HG02943 (cell line): ENCODE measurements around the gene AURKB.
"Not testable (repeated sequence)": the region's sequence is repeated elsewhere in the genome, so short reads cannot be mapped to it uniquely, and the experiment has no call there.

Experiments used
- ATAC-seq: cut with Tn5 transposase; IDR thresholded peaks from one replicate; pipeline ENCODE4 v1.9.1; 2021; ENCODE audit warnings: mild to moderate bottlenecking, low read depth, moderate library complexity; ENCODE audit not compliant: unreplicated experiment

AURKB gene

GRCh38 chr17:8209907-8210760, at the start of gene AURKB:
Gene AURKB (minus strand): TSS chr17:8210575. CDS start chr17:8210224, 351 bp downstream.
- ATAC-seq = peak; percentile 79

- ATAC-seq = no peak
These were observed 47.4 kb upstream of the AURKB start for GRCh38 chr17:8257801-8258200.

- ATAC-seq = no peak
These were observed 46.3 kb upstream of the AURKB start for GRCh38 chr17:8256691-8257090.

DNA sequence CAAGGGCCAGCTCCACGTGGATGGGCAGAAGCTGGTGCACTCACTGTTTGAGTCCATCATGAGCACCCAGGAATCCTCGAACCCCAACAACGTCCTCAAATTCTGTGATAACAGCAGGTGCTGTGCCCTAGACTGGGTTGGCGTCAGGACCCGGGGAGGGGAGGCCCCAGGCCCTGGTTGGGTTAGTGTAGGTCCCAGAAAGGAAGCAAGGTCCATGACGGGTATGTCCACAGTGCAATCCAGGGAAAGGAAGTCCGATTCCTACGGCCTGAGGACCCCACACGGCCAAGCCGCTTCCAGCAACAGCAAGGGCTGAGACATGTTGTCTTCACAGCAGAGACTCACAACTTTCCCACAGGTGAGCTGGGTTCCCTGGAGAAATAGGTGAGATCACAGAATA, 45.9 kb upstream of the AURKB start:
- ATAC-seq = no peak

GRCh38 chr17:8255499-8255898, 45.1 kb upstream of the AURKB start:
- ATAC-seq = no peak

- no peak for ATAC-seq
These were observed 44.5 kb upstream of the AURKB start for GRCh38 chr17:8254881-8255280.

DNA sequence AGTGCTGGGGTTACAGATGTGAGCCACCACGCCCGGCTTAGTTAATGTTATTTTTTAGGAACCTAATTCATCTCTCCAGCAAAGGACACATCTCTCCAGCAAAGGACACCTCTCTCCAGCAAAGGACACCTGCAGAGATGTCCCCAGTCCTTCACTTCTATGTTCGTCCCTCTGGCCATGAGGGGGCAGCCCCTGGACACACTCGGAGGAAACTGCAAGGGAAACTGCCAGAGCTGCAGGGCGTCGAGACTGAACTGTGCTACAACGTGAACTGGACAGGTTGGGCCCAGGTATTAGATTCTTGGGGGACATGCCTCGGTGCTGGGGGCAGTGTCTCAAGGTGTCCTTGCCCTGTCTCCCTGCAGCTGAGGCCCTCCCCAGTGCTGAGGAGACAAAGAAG, 43.4 kb upstream of the AURKB start:
- ATAC-seq = no peak

GRCh38 chr17:8251411-8251810, 41.0 kb upstream of the AURKB start:
- ATAC-seq = not testable (repeated sequence)

DNA sequence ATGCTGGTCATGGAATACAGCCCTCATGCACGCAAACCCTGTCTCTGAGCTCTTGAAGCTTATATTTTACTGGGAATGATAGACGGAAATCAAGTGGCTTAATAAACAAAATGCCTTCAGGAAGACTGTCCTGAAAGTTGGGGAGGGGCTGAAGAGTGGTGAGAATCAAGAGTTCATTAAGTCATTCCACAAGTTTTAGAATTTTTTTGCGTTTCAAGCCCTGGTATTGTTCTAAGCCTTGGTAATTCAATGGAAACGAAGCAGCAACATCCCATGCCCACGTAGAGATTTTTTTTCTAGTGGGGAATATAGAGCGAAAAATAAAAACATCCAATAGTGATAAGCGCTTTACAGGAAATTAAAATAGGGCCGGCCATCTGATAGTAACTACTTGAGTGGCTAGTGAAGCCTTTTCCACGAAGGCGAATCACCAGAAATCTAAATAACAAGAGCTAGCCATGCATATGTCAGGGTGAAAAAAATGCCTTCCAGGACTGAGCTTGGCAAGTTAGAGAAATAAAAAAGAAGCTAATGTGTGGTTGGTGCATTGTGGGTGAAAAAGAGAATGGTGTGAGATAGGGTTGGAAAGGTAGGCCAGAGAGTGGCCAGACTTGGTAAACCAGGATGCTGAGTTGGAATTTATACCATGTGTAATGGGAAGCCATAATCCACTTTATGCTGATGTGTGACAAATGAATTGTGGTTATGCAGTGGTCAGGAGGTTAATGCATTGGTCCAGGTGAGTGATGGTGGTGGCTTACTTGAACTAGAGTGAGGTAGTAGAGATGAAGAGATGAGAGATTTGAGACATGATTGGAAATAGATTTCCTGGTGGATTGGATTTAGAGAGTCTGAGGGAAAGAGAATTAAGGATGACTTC, 39.5 kb upstream of the AURKB start:
- ATAC-seq = no peak

- ATAC-seq = peak; percentile 51
These were observed 38.6 kb upstream of the AURKB start, which contains the start of gene PFAS for GRCh38 chr17:8248751-8249607. Gene PFAS (plus strand): TSS chr17:8249289. CDS start chr17:8253938, 4,649 bp downstream.

- ATAC-seq = no peak
These were observed 34.4 kb upstream of the AURKB start for GRCh38 chr17:8244768-8245167.

DNA sequence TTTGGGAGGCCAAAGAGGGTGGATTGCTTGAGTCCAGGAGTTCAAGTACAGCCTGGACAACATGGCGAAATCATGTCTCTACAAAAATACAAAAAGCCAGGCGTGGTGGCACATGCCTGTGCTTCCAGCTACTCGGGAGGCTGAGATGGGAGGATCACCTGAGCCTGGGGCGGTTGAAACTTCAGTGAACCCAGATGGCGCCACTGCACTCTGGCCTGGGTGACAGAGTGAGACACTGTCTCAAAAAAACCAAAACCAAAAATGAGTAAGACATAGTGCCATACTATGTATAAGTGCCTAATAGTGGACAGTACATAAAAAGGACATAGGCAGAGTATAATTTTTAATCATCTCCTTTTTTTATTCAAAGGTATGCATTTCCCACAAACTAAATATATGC, 33.5 kb upstream of the AURKB start:
- ATAC-seq = no peak

DNA sequence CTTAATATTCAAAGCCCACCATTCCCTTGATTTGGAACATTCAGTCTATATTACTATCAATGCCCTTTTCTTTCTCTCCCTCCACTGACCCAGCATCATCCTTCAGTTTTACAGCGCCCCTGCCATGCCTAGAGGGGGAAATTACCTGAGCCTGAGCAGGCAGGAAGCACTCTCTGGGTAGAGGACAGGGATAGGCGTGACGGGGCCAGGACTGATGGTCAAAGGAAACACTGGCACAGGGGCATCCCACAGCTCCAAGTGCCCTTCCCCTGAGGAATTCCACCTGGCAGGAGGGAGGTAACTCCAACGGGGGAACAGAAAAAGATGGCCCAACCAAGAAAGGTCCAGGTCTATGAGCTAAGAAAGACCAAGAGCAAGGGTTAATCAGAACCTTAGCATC, 27.5 kb upstream of the AURKB start:
- no peak for ATAC-seq

GRCh38 chr17:8237175-8237574, 26.8 kb upstream of the AURKB start:
- no peak for ATAC-seq

DNA sequence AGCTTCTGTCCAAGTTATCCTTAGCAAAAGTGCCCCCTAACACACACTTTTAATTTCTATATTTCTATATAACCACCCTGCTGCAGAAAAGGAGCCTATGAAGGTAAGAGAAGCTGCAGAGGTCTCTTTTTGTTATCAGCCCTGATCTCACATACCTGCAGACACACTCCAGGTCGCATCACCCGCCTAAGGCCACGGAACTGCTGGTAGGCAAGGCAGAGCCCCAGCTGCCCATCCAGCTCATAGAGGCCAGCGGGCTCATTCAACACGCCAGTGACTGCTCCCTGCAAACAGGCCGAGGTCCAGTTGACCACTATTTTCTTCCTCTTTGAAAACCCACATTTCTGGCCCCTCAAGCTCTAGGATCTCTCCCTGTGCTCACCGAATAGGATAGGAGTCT, 25.3 kb upstream of the AURKB start:
- ATAC-seq = no peak

DNA sequence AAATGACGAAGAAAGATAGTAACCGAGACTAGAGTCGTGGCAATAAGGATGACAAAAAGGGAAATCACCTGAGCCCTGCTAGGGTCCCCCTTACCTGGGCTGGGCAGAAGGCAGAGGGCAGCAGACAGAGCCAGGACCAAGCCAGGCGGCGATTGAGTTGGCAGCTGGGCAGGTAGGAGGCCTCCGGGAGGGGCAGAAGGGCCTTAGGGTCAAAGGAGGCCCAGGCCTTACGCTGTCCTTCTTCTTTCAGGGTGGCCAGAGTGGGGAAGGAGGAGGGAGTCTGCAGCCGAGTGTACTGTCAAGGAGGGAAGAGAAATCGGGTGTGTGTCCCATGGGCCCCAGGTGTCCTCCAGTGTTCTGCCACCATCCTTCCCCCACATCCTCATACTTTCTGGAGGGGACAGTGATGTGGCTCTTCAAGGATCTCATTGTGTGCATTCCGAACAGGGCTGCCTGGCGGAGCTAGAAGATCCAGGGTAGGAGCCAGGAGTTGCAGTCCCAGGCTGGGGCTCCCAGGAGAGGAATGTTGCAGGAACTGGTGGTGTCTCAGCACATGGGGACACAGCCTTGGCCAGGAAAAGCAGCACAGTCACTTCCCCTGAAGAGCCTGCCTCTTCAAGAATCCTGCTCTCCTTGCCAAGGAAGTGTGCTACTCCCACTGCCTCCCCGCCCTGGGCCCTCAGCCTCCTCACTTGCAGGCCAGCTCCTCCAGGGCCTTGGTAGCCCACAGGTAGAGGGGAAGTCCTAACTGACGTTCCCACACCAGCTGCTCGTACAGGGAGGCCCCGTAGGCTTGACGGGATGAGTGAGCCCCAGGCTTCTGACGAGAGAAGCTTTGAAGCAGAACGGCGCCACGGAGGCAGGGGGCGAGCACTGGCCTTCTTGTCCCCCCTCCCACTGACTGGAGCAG, 24.2 kb upstream of the AURKB start:
- ATAC-seq = no peak

DNA sequence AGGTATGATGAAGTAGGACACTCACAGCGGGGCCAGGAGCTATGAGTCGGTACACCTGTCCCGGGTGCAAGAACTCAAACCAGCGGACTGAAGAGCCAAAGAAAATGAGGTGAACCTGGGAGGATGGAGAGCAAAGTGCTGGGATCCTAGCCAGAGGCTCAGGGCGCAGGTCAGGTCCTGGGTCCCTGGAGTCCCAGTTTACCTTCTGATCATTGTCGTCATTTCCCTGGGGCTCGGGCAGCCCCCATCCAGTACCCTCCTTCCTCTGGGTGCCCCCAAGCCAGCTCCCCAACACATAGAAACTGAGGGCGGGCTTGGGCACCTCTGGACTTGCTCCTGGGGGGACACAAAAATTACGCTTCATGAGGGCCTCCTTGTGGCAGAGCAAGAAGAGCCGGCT, 21.3 kb upstream of the AURKB start:
- ATAC-seq = no peak

DNA sequence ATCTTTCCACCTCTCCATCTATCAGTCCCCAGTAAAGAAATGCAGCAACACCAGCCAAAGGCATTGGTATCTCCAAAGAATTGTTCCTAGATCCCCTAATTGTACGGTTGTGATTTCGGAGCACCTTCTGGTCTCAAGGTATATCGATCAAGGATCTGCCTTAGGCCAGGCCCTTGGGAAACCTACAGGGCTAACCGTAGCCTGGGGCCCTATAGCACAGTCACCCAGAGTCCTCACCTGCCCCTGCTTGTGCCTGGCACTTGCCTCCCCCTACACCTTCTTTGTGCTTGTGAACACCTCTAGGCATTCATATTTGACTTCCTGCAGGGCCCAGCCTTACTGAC, 16.8 kb upstream of the AURKB start:
- ATAC-seq = no peak

DNA sequence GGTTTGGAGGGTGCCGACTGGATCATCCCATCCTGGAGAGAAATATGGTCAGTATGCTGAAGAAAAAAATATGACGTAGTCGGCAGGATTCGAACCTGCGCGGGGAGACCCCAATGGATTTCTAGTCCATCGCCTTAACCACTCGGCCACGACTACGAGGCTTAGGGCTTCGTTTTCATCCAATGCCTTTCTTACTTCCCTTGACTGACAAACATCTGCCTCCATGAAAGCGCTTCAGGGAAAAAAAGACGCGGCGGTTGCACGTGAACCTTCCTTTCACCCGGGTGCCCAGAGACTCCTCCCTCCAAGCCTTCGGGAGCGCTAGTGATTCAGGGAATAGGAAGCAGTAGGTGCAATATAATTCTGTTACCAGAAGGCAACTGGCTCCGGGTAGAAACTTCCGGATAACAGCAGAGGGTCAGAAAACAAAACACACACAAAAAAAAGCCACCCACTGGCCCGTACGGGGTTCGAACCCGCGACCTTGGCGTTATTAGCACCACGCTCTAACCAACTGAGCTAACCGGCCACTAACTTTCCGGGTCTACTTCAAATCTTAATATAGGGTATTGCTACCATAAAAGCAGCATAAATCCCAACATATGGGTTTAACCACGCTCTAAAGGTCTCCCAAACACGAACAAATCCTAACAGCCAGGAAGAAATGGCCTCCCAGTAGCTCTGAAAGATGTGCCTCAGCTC, 16.3 kb upstream of the AURKB start:
- no peak for ATAC-seq
